GM19043 (cell line): ENCODE data around the gene STARD5.

Source experiments
- ATAC-seq: cut with Tn5 transposase; IDR thresholded peaks from one replicate; pipeline ENCODE4 v1.9.1; 2021; ENCODE audit warnings: low read depth; ENCODE audit not compliant: unreplicated experiment

The STARD5 gene

GRCh38 chr15:81261172-81261811, 62.6 kb downstream of the STARD5 start:
- no peak for ATAC-seq

GRCh38 chr15:81259760-81260298, 64.1 kb downstream of the STARD5 start:
- ATAC-seq: no peak
